Right lobe of liver (tissue), 6 donors: ENCODE measurements around the gene LANCL2. TPM values are rescaled to one million over a fixed set of nuclear protein-coding genes. Genes with fewer than 3 reads are reported as not detected.
"Not testable (repeated sequence)": the region's sequence is repeated elsewhere in the genome, so short reads cannot be mapped to it uniquely, and the experiment has no call there.

Experiments used
- ATAC-seq, 4 donors: fragments of 200-7000 bp; cut with Tn5 transposase; one replicate each; pipeline ENCODE4 v1.9.1; 2020; ENCODE audit warnings: mild to moderate bottlenecking in 4 of 4, moderate library complexity in 4 of 4
- DNase-seq, 3 donors: peaks; one replicate each; pipeline ENCODE4 v3.0.0-alpha.2; 2020
- H3K27ac ChIP-seq, 3 donors: fragments of 200-600 bp; one replicate each; pipeline ENCODE4 v1.8.0; 2022
- H3K27me3 ChIP-seq, 2 donors: fragments of 200-600 bp; one replicate each; pipeline ENCODE4 v1.8.0; 2022
- H3K36me3 ChIP-seq, 4 donors: fragments of 200-600 bp; sonication (generic) in 1 of 4; one replicate each; pipeline versions ENCODE4 v1.5.1 to v1.8.0; 2017 to 2022; ENCODE audit warnings: control low read depth in 1 of 4
- H3K4me1 ChIP-seq, 4 donors: fragments of 200-600 bp; sonication (generic) in 1 of 4; one replicate each; pipeline versions ENCODE4 v1.5.1 to v1.8.0; 2017 to 2022; ENCODE audit warnings: control low read depth in 1 of 4
- H3K4me3 ChIP-seq, 3 donors: fragments of 200-600 bp; one replicate each; pipeline ENCODE4 v1.8.0; 2022
- H3K9me3 ChIP-seq, 4 donors: fragments of 200-600 bp; sonication (generic) in 1 of 4; one replicate each; pipeline versions ENCODE4 v1.5.1 to v1.8.0; 2017 to 2022; ENCODE audit warnings: control low read depth in 1 of 4
- CTCF ChIP-seq, 4 donors: fragments of 200-600 bp in 3 of 4; fragments of 450-650 bp in 1 of 4; IDR thresholded peaks; one replicate each; pipeline versions ENCODE4 v1.5.1 to v1.8.0; 2016 to 2022; ENCODE audit warnings: antibody characterized with exemption in 4 of 4, mild to moderate bottlenecking in 2 of 4
- POLR2A ChIP-seq: fragments of 450-650 bp; IDR thresholded peaks from one replicate; pipeline ENCODE4 v1.6.1; 2017; ENCODE audit warnings: antibody characterized with exemption, mild to moderate bottlenecking
- WGBS: methylation state at CpG from one replicate; pipeline ENCODE4 v1.1.6; 2018; ENCODE audit warnings: low coverage, low lambda C conversion rate; ENCODE audit not compliant: insufficient coverage; ENCODE audit errors: missing lambda C conversion rate; 5-methylcytosine and 5-hydroxymethylcytosine counted together
- intact Hi-C, 2 donors: fragments of 100-400 bp; cut with DNase I; formaldehyde crosslinking; loops; one replicate each; pipeline versions ENCODE4 v1.11.2 to v1.14.1; 2022
- total RNA-seq, 6 experiments: library from RNA; depleted of rRNA in 2 of 6; stranded (reverse); fragments of >200 nt in 2 of 6; fragmentation: NEBNext Ultra II Directional in 3 of 6; extraction: Animal tissue kit (Norgen Biotek cat#: 25700) in 3 of 6; gene quantifications; one replicate each; pipeline versions ENCODE4 v1.1.0 to v1.2.4, GENCODE V29; 2016 to 2023
- donor health status: DM: no; HTN: yes; CAD: no.
- donor health status: DM: no; HTN: no; CAD: no.
- donor health status: DM: no; HTN: no; CAD: no.
- donor health status: DM: no; HTN: yes; CAD: no.
- donor health status: DM: no; HTN: yes; CAD: no.

The LANCL2 gene
- total RNA-seq, 6 experiments from 2014 or later, result 7.3 to 12.1 (median 8.3) TPM

GRCh38 chr7:55415173-55415778, 50.1 kb downstream of the LANCL2 start:
- Histone ChIP-seq H3K4me1 (peaks cover 0 to 18% (median 0%) of the 10 kb centered on the region in 4 donors), H3K4me3 (no peak overlapping the region), H3K27ac (no peak overlapping the region), H3K9me3 (no peaks in the 10 kb centered on the region), H3K27me3 (no peaks in the 10 kb centered on the region), H3K36me3 (peaks cover 0 to 2% (median 0%) of the 10 kb centered on the region in 4 donors)
- intact Hi-C loops, result loop anchor here (5.0 to 10.0 kb wide), 2 partner anchors 138 to 140 kb away; no protein-coding TSS in a partner anchor
- 38% methylated on average over 6 of the region's 6 CpGs for WGBS
- TF ChIP-seq CTCF (IDR thresholded peaks at IDR 0.05) (peak; percentile 75 to 91 (median 89)), POLR2A (no peak)
- peak; percentile 73 to 80 (median 77) for DNase-seq
- peak; percentile 85 to 94 (median 90) for ATAC-seq

- H3K27ac ChIP-seq, H3K27me3 ChIP-seq, ATAC-seq, H3K36me3 ChIP-seq, H3K4me1 ChIP-seq, H3K4me3 ChIP-seq, DNase-seq, H3K9me3 ChIP-seq: not testable (repeated sequence)
- intact Hi-C loops, result loop anchor here (5.0 to 10.0 kb wide), 2 partner anchors 140 to 143 kb away; no protein-coding TSS in a partner anchor
- WGBS, result 78% methylated on average over 3 of the region's 4 CpGs
Measured at GRCh38 chr7:55417456-55417855, 52.3 kb downstream of the LANCL2 start.

- Histone ChIP-seq H3K36me3 (peaks cover 0 to 6% (median 3%) of the 10 kb centered on the region in 4 donors), H3K27me3 (no peaks in the 10 kb centered on the region), H3K9me3 (no peaks in the 10 kb centered on the region), H3K27ac (no peak overlapping the region), H3K4me1 (no peaks in the 10 kb centered on the region), H3K4me3 (no peak overlapping the region)
- intact Hi-C loops, result no loop called here
- DNase-seq (no peak), ATAC-seq (peak in 3 of 4 donors; percentile 12 to 60 (median 42))
- TF ChIP-seq POLR2A (no peak), CTCF (IDR thresholded peaks at IDR 0.05) (no peak)
- 31% methylated on average over 3 of the region's 3 CpGs for WGBS
Measured at GRCh38 chr7:55420530-55420929, 55.4 kb downstream of the LANCL2 start.

GRCh38 chr7:55423277-55423711, 58.2 kb downstream of the LANCL2 start:
- peaks cover 0 to 13% (median 4%) of the 10 kb centered on the region in 4 donors for H3K36me3 ChIP-seq
- DNase-seq, result no peak
- WGBS, result 55% methylated on average over 2 of the region's 5 CpGs
- intact Hi-C loops, result no loop called here
- no peak for ATAC-seq
- TF ChIP-seq CTCF (IDR thresholded peaks at IDR 0.05) (no peak), POLR2A (no peak)
- H3K4me1 ChIP-seq, result no peaks in the 10 kb centered on the region
- no peaks in the 10 kb centered on the region for H3K9me3 ChIP-seq
- no peak overlapping the region for H3K27ac ChIP-seq
- H3K27me3 ChIP-seq, result no peaks in the 10 kb centered on the region
- H3K4me3 ChIP-seq, result no peak overlapping the region

- Histone ChIP-seq H3K27me3 (no peaks in the 10 kb centered on the region), H3K9me3 (no peaks in the 10 kb centered on the region), H3K27ac (no peak overlapping the region), H3K4me3 (no peak overlapping the region), H3K36me3 (peaks cover 0 to 13% (median 4%) of the 10 kb centered on the region in 4 donors), H3K4me1 (no peaks in the 10 kb centered on the region)
- TF ChIP-seq CTCF (IDR thresholded peaks at IDR 0.05) (no peak), POLR2A (no peak)
- 57% methylated on average over 2 of the region's 5 CpGs for WGBS
- intact Hi-C loops, result no loop called here
- no peak for DNase-seq
- ATAC-seq, result peak in 1 of 4 donors; percentile 85
Measured at GRCh38 chr7:55423891-55424290, 58.8 kb downstream of the LANCL2 start.
